ENCODE measurements around the gene IBA57.

DNA sequence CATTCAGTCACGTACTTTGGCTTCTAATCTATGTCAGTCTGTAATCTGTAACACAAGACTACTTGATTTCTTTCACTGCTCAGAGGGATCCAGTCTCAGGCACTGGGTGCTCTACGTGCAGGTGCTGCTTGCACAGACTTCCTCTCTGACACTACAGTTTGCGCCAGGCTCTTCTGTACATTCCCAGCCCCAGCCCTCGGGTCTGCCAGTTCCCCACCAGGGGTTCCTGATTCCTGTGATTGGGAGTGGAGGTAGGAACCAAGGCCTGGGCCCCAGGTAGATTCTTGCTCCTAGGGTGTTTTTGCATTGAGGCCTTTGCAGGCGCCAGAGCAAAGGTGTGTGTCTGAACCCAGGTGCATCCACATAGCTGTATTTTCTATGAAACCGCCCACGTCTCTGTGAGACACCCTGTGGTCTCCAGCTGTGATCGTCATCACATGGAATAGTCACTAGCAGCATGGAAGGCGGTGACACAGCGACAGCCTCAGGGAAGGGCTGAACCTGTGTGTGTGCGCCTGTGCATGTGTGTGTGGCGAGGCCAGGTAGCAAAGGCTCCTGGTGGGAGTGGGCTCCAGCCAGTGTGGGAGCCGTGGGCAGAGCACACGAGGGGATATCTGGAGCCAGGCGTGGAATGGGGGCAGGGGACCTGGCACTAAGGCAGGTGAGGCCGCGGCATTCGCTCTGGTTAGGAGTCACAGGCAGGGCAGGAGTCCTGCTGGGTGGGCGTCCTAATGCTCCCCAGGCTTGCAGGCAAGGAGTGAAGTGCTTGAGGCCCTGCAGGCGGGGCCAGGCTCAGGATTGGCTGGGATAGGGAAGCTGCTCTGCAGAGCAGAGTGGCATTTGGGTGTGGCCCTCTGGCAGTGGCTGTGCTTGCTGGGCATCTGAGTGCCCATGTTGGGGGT lies 10.7 kb upstream of the IBA57 start:
- TF ChIP-seq, protein P1, sequence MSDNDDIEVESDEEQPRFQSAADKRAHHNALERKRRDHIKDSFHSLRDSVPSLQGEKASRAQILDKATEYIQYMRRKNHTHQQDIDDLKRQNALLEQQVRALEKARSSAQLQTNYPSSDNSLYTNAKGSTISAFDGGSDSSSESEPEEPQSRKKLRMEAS (IDR thresholded peaks at IDR 0.05) = no peak
- no peak for TF ChIP-seq EZH2 (IDR thresholded peaks at IDR 0.05; ENCODE audit: low read depth, low read length, severe bottlenecking)
- TF ChIP-seq RBBP5 (IDR thresholded peaks at IDR 0.05; ENCODE audit: borderline replicate concordance, low read depth, low read length) = no peak
- TF ChIP-seq GABPA (IDR thresholded peaks at IDR 0.05; ENCODE audit: borderline replicate concordance, insufficient read depth, low read length) = no peak
- TF ChIP-seq, protein P2, sequence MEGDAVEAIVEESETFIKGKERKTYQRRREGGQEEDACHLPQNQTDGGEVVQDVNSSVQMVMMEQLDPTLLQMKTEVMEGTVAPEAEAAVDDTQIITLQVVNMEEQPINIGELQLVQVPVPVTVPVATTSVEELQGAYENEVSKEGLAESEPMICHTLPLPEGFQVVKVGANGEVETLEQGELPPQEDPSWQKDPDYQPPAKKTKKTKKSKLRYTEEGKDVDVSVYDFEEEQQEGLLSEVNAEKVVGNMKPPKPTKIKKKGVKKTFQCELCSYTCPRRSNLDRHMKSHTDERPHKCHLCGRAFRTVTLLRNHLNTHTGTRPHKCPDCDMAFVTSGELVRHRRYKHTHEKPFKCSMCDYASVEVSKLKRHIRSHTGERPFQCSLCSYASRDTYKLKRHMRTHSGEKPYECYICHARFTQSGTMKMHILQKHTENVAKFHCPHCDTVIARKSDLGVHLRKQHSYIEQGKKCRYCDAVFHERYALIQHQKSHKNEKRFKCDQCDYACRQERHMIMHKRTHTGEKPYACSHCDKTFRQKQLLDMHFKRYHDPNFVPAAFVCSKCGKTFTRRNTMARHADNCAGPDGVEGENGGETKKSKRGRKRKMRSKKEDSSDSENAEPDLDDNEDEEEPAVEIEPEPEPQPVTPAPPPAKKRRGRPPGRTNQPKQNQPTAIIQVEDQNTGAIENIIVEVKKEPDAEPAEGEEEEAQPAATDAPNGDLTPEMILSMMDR (IDR thresholded peaks at IDR 0.05; ENCODE audit: control extremely low read depth in 1 of 3, insufficient read depth in 1 of 3, low read depth in 1 of 3, low read length in 3 of 3) = no peak
- no peak for TF ChIP-seq CEBPB (IDR thresholded peaks at IDR 0.05; ENCODE audit: low read depth, low read length)
- no peak for TF ChIP-seq CHD1 (IDR thresholded peaks at IDR 0.05; ENCODE audit: low read depth, low read length)
- no peak for TF ChIP-seq CREB1 (IDR thresholded peaks at IDR 0.05)
- TF ChIP-seq BACH1 (IDR thresholded peaks at IDR 0.05; ENCODE audit: low read length) = no peak
- no peak for TF ChIP-seq HDAC6 (IDR thresholded peaks at IDR 0.05; ENCODE audit: low read depth, low read length)
- TF ChIP-seq EGR1 (IDR thresholded peaks at IDR 0.05; ENCODE audit: borderline replicate concordance, low read depth, low read length) = no peak
- no peak for TF ChIP-seq JUN (IDR thresholded peaks at IDR 0.05; ENCODE audit: low read depth, low read length)
